OCI-LY3 (cell line): ENCODE measurements around the gene AVP.
"Not testable (repeated sequence)": the region's sequence is repeated elsewhere in the genome, so short reads cannot be mapped to it uniquely, and the experiment has no call there.

Experiments used
- H2AFZ ChIP-seq: fragments of 200-600, 300-600 bp; shearing (Covaris generic); 2 replicates; pipeline ENCODE4 v1.6.0; 2014; ENCODE audit warnings: antibody characterized with exemption, low read depth, low read length
- H3K27ac ChIP-seq: fragments of 200-600, 300-600 bp; sonication (generic); 2 replicates; pipeline ENCODE4 v1.5.1; 2014; ENCODE audit warnings: mild to moderate bottlenecking, low read length, moderate library complexity, mixed read lengths
- H3K27me3 ChIP-seq: fragments of 200-600, 300-600 bp; sonication (generic); 2 replicates; pipeline ENCODE4 v1.6.1; 2014; ENCODE audit warnings: low read depth, low read length, mixed read lengths
- H3K36me3 ChIP-seq: fragments of 200-600, 300-600 bp; sonication (generic); replicated peaks from 2 replicates; pipeline ENCODE3; 2014; ENCODE audit warnings: low read depth, low read length, mixed read lengths
- H3K4me1 ChIP-seq: fragments of 300-600, 200-600 bp; sonication (generic); 2 replicates; pipeline ENCODE4 v1.6.1; 2014; ENCODE audit warnings: low read length, mixed read lengths
- H3K4me2 ChIP-seq: fragments of 200-600, 300-600 bp; sonication (generic); 2 replicates; pipeline ENCODE4 v1.6.1; 2014; ENCODE audit warnings: low read length, mixed read lengths
- H3K4me3 ChIP-seq: fragments of 300-600, 200-600 bp; sonication (generic); 2 replicates; pipeline ENCODE4 v1.5.1; 2014; ENCODE audit warnings: antibody characterized with exemption, mild to moderate bottlenecking, low read length, moderate library complexity
- H3K79me2 ChIP-seq: fragments of 300-600, 200-600 bp; shearing (Covaris generic); 2 replicates; pipeline ENCODE4 v1.6.1; 2014; ENCODE audit warnings: mild to moderate bottlenecking, low read length, mixed read lengths
- H3K9ac ChIP-seq: fragments of 300-600, 200-600 bp; shearing (Covaris generic); 2 replicates; pipeline ENCODE4 v1.6.0; 2014; ENCODE audit warnings: mild to moderate bottlenecking, low read length, moderate library complexity
- H3K9me3 ChIP-seq: fragments of 200-600, 300-600 bp; shearing (Covaris generic); 2 replicates; pipeline ENCODE4 v1.6.1; 2014; ENCODE audit warnings: low read length, mixed read lengths; ENCODE audit not compliant: insufficient read depth
- H4K20me1 ChIP-seq: fragments of 200-600, 300-600 bp; sonication (generic); 2 replicates; pipeline ENCODE4 v1.6.1; 2016; ENCODE audit warnings: low read length, mixed read lengths; ENCODE audit not compliant: insufficient read depth
- CTCF ChIP-seq: fragments of 200-600, 300-600 bp; sonication (generic); IDR thresholded peaks from 2 replicates; pipeline ENCODE4 v1.5.1; 2014; ENCODE audit warnings: antibody characterized with exemption, low read length, low read depth
- EZH2phosphoT487 ChIP-seq: fragments of 200-600 bp; shearing (Covaris generic); IDR thresholded peaks from 2 replicates; pipeline ENCODE4 v1.6.1; 2018; ENCODE audit warnings: antibody characterized with exemption, mixed run types, low read depth

The AVP gene

GRCh38 chr20:3080939-3081388 lies 3.6 kb downstream of the AVP start:
- H3K9ac ChIP-seq = no peak overlapping the region
- no peaks in the 10 kb centered on the region for H3K79me2 ChIP-seq
- H2AFZ ChIP-seq = no peak overlapping the region
- H3K36me3 ChIP-seq = no peaks in the 10 kb centered on the region
- no peak overlapping the region for H3K27ac ChIP-seq
- H3K9me3 ChIP-seq = no peaks in the 10 kb centered on the region
- H4K20me1 ChIP-seq = no peaks in the 10 kb centered on the region
- peaks cover 7% of the 10 kb centered on the region; the same call in 1 of the 2 replicates for H3K27me3 ChIP-seq
- no peak overlapping the region for H3K4me3 ChIP-seq
- peaks cover 8% of the 10 kb centered on the region; the same call in 1 of the 2 replicates for H3K4me1 ChIP-seq
- TF ChIP-seq EZH2phosphoT487 = no peak
- TF ChIP-seq CTCF = no peak
- H3K4me2 ChIP-seq = no peak overlapping the region

DNA sequence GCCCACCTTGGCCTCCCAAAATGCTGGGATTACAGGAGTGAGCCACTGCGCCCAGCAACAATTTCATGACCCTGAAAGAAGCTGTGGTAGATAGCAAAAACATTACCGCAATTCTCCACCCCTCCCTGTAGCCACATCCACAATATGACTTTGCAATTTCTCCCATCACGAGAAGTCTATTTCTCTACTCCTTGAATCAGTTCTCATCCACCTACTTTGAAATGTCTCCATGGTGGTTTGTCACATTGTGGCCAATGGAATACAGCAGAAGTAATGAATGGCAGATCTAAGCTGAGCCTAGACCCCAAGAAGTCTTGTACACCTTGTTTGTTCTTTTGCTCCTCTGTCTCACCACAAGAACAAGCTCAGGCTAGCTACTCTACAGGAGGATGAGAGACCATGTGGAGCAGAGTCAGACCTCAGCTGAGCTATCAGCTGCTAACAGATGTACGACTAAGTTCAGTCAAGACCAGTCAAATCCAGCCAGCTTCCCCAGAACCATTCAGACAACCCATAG lies 6.8 kb downstream of the AVP start:
- H3K9ac ChIP-seq = no peak overlapping the region
- H3K27ac ChIP-seq = no peak overlapping the region
- H3K4me2 ChIP-seq = peak overlapping the region; percentile 60
- H3K27me3 ChIP-seq = peaks cover 7% of the 10 kb centered on the region; the same call in 1 of the 2 replicates
- peak overlapping the region; percentile 57 for H3K4me3 ChIP-seq
- H3K79me2 ChIP-seq = no peaks in the 10 kb centered on the region
- H3K36me3 ChIP-seq = no peaks in the 10 kb centered on the region
- peaks cover 8% of the 10 kb centered on the region; the same call in 1 of the 2 replicates for H3K4me1 ChIP-seq
- H2AFZ ChIP-seq = peak overlapping the region; percentile 74; the same call in 1 of the 2 replicates
- TF ChIP-seq CTCF (no peak), EZH2phosphoT487 (no peak)
- H4K20me1 ChIP-seq = no peaks in the 10 kb centered on the region
- H3K9me3 ChIP-seq = no peaks in the 10 kb centered on the region

- not testable (repeated sequence) for H3K36me3 ChIP-seq, H3K4me2 ChIP-seq, H3K79me2 ChIP-seq, H3K27me3 ChIP-seq, H3K4me1 ChIP-seq, H3K27ac ChIP-seq, H4K20me1 ChIP-seq, H3K9me3 ChIP-seq, H2AFZ ChIP-seq, H3K9ac ChIP-seq, H3K4me3 ChIP-seq
Observed at GRCh38 chr20:3075315-3075714, 9.2 kb downstream of the AVP start.

DNA sequence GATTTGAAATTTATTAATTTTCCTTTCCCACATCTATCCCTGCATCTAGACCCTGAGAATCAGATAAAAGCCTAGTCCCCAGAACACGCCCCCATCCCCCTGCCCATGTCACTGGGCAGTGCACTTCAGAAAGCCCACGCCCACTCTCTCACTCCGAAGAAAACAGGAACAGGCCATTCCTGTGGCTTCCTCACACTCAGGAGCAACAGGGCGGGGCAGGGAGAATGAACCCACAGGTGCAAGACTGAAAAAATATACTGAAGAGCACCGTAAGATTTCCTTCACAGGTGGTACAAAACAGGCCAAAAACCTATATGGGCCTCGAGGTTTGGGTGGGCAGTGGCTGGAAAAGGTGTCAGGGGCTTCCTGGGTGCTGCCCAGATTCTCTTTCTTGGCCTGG lies 9.7 kb downstream of the AVP start:
- Histone ChIP-seq H3K9me3 (no peaks in the 10 kb centered on the region), H3K27me3 (peaks cover 7% of the 10 kb centered on the region; the same call in 1 of the 2 replicates), H4K20me1 (no peaks in the 10 kb centered on the region), H3K4me3 (no peak overlapping the region), H2AFZ (no peak overlapping the region), H3K9ac (no peak overlapping the region), H3K4me1 (peaks cover 8% of the 10 kb centered on the region; the same call in 1 of the 2 replicates), H3K79me2 (no peaks in the 10 kb centered on the region), H3K27ac (no peak overlapping the region), H3K4me2 (no peak overlapping the region), H3K36me3 (no peaks in the 10 kb centered on the region)
- TF ChIP-seq CTCF = no peak
- TF ChIP-seq EZH2phosphoT487 = no peak

GRCh38 chr20:3073251-3073643 lies 11.3 kb downstream of the AVP start:
- not testable (repeated sequence) for H3K27me3 ChIP-seq, H3K27ac ChIP-seq, H3K9ac ChIP-seq, H3K4me2 ChIP-seq, H3K4me1 ChIP-seq, H4K20me1 ChIP-seq, H3K79me2 ChIP-seq, H3K4me3 ChIP-seq, H3K9me3 ChIP-seq, H3K36me3 ChIP-seq, H2AFZ ChIP-seq
